Measurements from ENCODE around the gene GARIN5B.

GARIN5B gene

DNA sequence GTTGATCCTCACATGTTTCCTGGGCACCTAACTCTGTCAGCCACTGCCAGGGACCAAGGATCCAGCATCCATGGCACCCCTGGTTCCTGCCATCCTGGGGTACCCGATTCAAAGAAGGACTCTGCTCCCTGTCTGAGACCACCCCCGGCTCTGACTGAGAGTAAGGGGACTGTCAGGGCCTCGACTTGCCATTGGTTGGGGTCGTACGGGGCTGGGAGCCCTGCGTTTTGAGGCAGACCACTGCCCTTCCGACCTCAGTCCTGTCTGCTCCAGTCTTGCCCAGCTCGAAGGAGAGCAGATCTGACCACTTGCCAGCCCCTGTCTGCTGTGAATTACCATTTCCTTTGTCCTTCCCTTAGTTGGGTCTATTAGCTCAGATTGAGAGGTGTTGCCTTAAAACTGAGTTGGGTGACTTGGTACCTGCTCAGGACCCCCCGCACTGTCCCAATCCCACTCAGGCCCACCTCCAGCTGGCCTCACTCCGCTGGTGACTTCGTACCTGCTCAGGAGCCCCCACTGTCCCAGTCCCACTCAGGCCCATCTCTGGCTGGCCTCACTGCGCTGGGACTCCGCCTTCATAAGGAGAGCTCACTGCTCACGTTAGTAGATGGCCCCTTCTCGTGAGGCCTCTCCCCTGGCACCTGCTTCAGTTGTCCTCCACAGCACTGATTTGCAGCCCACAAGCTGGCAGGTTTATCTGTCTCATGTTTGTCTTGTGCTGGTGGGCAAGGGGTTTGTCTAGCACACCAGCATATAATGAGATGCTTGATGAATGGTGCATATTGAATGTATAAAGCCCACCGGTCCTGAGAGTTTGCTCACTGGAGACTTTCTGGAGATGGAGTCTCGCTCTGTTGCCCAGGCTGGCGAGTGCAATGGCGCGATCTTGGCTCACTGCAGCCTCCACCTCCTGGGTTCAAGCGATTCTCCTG lies 26.6 kb upstream of the GARIN5B start:
- DNase-seq (ENCODE audit: low spot score): no peak

DNA sequence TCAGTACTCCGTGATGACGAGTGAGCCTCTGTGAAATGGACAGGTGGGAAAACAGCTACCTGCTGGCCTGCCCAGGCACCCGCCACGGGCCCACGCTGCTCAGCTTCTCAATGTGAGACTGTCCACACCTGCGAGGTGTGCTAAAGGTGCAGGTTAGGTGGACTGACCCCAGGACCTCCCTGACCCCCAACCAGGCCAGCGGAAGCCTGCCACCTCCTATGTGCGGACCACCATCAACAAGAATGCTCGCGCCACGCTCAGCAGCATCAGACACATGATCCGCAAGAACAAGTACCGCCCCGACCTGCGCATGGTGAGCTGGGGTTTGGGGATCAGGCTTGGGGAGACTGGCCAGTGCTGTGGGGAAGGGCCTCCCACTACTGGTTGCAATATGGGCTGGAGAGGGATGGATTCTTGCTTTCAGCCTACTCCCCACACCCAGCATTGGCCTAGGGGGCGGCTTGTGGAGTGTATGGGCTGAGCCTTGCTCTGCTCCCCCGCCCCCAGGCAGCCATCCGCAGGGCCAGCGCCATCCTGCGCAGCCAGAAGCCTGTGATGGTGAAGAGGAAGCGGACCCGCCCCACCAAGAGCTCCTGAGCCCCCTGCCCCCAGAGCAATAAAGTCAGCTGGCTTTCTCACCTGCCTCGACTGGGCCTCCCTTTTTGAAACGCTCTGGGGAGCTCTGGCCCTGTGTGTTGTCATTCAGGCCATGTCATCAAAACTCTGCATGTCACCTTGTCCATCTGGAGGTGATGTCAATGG lies 24.9 kb upstream of the GARIN5B start:
- DNase-seq (ENCODE audit: low spot score): no peak

GRCh38 chr19:55386493-55386971 lies 23.5 kb upstream of the GARIN5B start:
- DNase-seq (ENCODE audit: low spot score): no peak

GRCh38 chr19:55385724-55386492 lies 22.8 kb upstream of the GARIN5B start, which contains the start of gene RPL28:
TSS of gene RPL28 (plus strand) at chr19:55385932. CDS start at chr19:55386358, 426 bp downstream.
- peak; percentile 89 for DNase-seq (ENCODE audit: low spot score)

GRCh38 chr19:55384920-55385723 lies 22.1 kb upstream of the GARIN5B start:
- peak; percentile 83 for DNase-seq (ENCODE audit: low spot score)

GRCh38 chr19:55384131-55384919 lies 21.3 kb upstream of the GARIN5B start, which contains the start of gene TMEM238:
TSS of gene TMEM238 (minus strand) at chr19:55384292. CDS start at chr19:55384259, 33 bp downstream.
- DNase-seq (ENCODE audit: low spot score): no peak

GRCh38 chr19:55383279-55384130 lies 20.4 kb upstream of the GARIN5B start:
- DNase-seq (ENCODE audit: low spot score): peak; percentile 84

DNA sequence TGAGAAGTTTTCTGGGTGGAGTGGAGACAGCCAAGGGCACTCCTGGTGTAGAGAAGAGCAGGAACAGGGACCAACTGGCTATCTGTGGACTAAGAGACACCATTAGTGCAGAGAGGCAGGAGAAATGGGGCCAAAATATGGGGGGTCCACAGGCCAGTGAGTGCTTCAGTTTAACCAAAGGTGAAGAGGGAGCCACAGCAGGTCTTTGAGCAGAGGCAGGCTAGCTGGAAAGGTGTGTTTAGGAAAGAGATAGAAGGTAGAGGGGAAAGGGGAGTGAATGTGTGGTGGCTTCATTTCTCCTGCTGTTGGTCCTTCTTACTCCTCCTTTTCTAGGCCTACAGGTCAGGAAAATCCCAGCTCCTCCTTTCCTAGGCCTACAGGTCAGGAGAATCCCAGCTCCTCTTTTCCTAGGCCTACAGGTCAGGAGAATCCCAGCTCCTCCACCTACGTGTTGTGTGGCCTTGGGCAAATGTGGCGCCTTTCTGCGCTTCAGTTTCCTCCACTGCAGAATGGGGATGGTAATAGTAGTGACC lies 19.5 kb upstream of the GARIN5B start:
- no peak for DNase-seq (ENCODE audit: low spot score)

DNA sequence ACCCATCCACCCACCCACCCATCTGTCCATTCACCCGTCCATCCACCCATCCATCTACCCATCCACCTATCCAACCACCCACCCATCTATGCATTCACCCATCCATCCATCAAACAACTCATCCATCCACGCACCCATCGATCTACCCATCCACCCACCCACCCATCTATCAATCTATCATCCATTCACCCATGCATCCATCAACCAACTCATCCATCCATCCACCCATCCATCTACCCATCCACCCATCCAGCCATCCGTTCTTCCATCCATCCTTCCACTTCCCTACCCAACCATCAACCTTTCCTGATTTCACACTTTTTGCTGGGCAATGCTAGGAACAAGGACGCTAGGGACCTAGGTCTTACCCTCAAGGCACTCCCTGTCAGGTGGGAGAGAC lies 19.0 kb upstream of the GARIN5B start:
- DNase-seq (ENCODE audit: low spot score): no peak

DNA sequence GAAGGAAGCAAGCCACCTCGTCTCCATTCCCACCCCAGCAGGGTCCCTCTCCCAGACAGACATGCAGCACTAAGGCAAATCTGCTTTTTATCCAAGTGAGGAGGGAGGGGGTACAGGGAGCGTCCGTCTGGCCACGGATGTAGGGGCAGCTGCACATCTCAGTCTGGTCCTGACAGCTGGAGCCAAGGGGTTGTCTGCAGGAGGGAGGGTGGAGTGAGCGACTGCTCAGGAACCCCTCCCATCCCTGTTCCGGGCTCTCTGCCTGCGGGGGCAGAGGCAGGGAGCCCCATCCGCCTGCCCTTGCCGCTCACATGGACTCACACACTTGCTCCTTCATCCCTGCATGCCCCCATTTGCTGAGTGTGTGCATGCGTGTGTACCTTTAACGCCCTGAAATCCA lies 16.1 kb upstream of the GARIN5B start:
- no peak for DNase-seq (ENCODE audit: low spot score)

DNA sequence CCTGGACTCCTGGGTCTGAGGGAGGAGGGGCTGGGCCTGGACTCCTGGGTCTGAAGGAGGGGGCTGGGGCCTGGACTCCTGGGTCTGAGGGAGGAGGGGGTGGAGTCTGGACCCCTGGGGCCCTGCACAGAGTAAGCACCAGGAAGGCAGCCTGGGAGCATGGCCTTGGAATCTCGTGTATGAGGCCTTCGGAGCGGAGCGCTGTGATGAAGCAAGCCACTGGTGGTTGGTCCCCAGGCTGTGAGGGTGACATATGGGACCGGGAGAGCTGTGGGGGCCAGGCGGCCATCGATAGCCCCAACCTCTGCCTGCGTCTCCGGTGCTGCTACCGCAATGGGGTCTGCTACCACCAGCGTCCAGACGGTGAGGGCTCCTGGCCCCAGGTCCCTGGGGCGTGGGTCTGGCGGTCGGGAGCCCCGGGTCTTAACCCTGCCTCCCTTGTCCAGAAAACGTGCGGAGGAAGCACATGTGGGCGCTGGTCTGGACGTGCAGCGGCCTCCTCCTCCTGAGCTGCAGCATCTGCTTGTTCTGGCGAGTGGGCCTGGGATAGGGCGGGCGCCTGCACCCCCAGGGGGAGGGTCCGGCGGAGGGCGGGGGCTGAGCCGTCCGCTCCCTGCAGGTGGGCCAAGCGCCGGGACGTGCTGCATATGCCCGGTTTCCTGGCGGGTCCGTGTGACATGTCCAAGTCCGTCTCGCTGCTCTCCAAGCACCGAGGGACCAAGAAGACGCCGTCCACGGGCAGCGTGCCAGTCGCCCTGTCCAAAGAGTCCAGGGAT lies 14.5 kb upstream of the GARIN5B start:
- no peak for DNase-seq (ENCODE audit: low spot score)

- no peak for DNase-seq (ENCODE audit: low spot score)
Measured at GRCh38 chr19:55376241-55376933, 13.3 kb upstream of the GARIN5B start, which contains the start of gene TMEM190. TSS of gene TMEM190 (plus strand) at chr19:55376826. CDS start at chr19:55376854, 28 bp downstream.

DNA sequence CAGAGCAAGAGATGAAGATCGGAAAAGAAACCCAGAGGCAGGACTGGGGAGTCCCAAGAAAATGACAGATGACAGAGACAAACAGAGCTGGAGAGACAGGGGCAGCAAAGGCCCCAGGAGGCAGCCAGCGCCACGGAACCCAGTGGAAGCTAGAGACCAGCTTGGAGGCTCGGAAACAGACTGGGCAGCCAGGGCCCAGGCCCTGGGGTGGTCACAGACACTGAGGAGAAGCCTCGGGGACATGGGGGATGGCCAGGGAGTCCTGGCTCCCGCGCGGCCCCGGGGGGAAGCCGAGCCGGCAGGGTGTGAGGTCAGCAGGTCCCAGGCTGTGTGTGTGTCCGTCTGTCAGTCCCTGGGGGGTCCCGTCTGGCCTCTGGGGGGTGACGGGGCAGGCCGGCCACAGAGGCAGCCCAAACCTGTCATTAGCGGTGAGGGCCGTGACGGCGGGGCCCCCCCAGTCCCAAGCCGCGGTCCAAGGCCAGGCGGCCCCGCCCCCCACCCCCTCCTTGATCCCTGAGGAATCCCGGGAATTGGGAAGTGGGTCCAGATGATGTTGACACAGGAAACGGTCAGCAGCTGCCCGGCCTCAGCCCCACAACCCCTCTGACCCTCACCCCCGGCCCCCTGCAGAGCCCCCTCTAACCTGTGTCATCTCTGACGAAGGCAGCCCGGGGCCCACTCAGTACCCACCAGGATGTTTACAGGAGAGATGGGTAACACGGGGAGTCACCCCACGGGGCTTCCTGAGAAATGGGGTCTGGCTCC lies 11.1 kb upstream of the GARIN5B start:
- peak; percentile 51 for DNase-seq (ENCODE audit: low spot score)

- no peak for DNase-seq (ENCODE audit: low spot score)
Measured at GRCh38 chr19:55373306-55373992, 10.4 kb upstream of the GARIN5B start.

DNA sequence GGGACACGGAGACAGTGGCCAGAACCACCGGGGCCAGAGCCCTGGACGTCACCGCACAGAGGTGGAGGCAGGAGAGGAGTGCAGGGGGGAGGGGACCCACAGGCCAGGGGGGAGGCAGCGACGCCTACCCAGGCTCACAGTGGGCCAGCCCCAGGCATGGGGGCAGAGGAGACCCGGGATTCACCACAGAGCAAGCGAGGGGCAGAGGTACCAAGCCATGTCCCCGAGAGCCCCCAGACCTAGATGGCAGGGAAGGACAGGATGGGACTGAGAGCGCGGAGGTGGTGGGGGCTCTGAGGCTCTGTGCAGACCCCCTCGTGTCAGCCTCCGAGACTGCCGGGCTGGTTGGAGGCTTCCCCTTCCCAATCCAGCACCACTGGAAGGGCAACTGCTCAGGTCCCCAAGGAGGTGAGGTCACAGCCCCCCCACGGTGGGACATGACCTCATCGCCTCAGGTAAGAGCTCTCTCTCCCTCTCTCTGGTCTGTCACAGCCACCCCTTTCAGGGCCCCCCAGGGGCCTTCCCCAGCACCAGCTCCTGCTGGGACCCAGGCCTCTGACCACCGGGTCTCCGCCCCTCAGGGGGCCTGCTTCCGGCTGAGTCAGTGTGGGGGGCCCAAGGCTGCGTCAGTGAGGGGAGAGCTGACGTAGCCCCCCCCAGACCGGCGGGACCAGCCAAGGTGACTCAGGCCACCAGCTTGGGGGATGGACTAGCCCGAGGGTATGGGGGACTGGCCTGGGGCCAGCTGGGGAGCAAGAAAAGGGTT lies 9.4 kb upstream of the GARIN5B start:
- no peak for DNase-seq (ENCODE audit: low spot score)
